ENCODE measurements around the gene SASH1.
A peak's percentile ranks its signal among the peaks of the same experiment; 100 is the strongest.
"Not testable (repeated sequence)": the region's sequence is repeated elsewhere in the genome, so short reads cannot be mapped to it uniquely, and the experiment has no call there.

Gene SASH1

GRCh38 chr6:148389086-148389485 is 46.4 kb downstream of the SASH1 start:
- peak in 1 of 42 donors; percentile 6 for DNase-seq
- intact Hi-C loops (cut with DNase I) = no loop called here

GRCh38 chr6:148389917-148390316 is 47.3 kb downstream of the SASH1 start:
- intact Hi-C loops (cut with DNase I) = no loop called here
- DNase-seq = no peak

GRCh38 chr6:148392127-148392526 is 49.5 kb downstream of the SASH1 start:
- intact Hi-C loops (cut with DNase I) = not testable (repeated sequence)
- DNase-seq = peak in 1 of 42 donors; percentile 4

GRCh38 chr6:148392671-148393070 is 50.0 kb downstream of the SASH1 start:
- intact Hi-C loops (cut with DNase I) = no loop called here

GRCh38 chr6:148395583-148396101 is 53.0 kb downstream of the SASH1 start:
- DNase-seq = peak in 31 of 42 donors; percentile 15 to 82 (median 48)
- intact Hi-C loops (cut with DNase I) = no loop called here

More at GRCh38 chr6:148392671-148393070, 50.0 kb downstream of the SASH1 start:
- DNase-seq = peak in 18 of 42 donors; percentile 22 to 71 (median 41)

- intact Hi-C loops (cut with DNase I) = no loop called here
Observed at GRCh38 chr6:148396411-148396810, 53.8 kb downstream of the SASH1 start.

GRCh38 chr6:148396926-148397325 is 54.3 kb downstream of the SASH1 start:
- intact Hi-C loops (cut with DNase I) = no loop called here
- no peak for DNase-seq

More at GRCh38 chr6:148396411-148396810, 53.8 kb downstream of the SASH1 start:
- no peak for DNase-seq

GRCh38 chr6:148398244-148398643 is 55.6 kb downstream of the SASH1 start:
- intact Hi-C loops (cut with DNase I) = no loop called here
- peak in 10 of 42 donors; percentile 15 to 66 (median 38) for DNase-seq

GRCh38 chr6:148398678-148399077 is 56.0 kb downstream of the SASH1 start:
- DNase-seq = peak in 7 of 42 donors; percentile 12 to 68 (median 39)
- intact Hi-C loops (cut with DNase I) = no loop called here

GRCh38 chr6:148401571-148401970 is 58.9 kb downstream of the SASH1 start:
- intact Hi-C loops (cut with DNase I) = no loop called here
- DNase-seq = no peak

GRCh38 chr6:148404456-148405054 is 61.9 kb downstream of the SASH1 start:
- intact Hi-C loops (cut with DNase I) = no loop called here
- DNase-seq = peak in 2 of 42 donors; percentile 1 to 42

GRCh38 chr6:148405894-148406293 is 63.3 kb downstream of the SASH1 start:
- intact Hi-C loops (cut with DNase I) = no loop called here
- peak in 1 of 42 donors; percentile 25 for DNase-seq

GRCh38 chr6:148406579-148407371 is 64.1 kb downstream of the SASH1 start:
- intact Hi-C loops (cut with DNase I) = no loop called here
- DNase-seq = peak in 2 of 42 donors; percentile 34 to 40

GRCh38 chr6:148407372-148407771 is 64.7 kb downstream of the SASH1 start:
- intact Hi-C loops (cut with DNase I) = no loop called here
- DNase-seq = peak in 1 of 42 donors; percentile 35

- intact Hi-C loops (cut with DNase I) = no loop called here
- peak in 1 of 42 donors; percentile 23 for DNase-seq
Observed at GRCh38 chr6:148413321-148414091, 70.9 kb downstream of the SASH1 start.

GRCh38 chr6:148414092-148414489 is 71.5 kb downstream of the SASH1 start:
- peak in 1 of 42 donors; percentile 28 for DNase-seq
- intact Hi-C loops (cut with DNase I) = no loop called here

GRCh38 chr6:148414836-148415235 is 72.2 kb downstream of the SASH1 start:
- no peak for DNase-seq
- intact Hi-C loops (cut with DNase I) = no loop called here

- peak in 1 of 42 donors; percentile 9 for DNase-seq
- intact Hi-C loops (cut with DNase I) = no loop called here
Observed at GRCh38 chr6:148415511-148416260, 73.0 kb downstream of the SASH1 start.

Data from head of caudate nucleus (tissue), 42 donors.